HUES6 (cell line): ENCODE measurements around the gene ROPN1B.

Experiments used
- H3K27ac ChIP-seq: 2 replicates; pipeline ENCODE4 v1.7.0; 2013; ENCODE audit warnings: low read depth, mild to moderate bottlenecking, low read length, inconsistent platforms
- H3K27me3 ChIP-seq: 2 replicates; pipeline ENCODE4 v1.6.1; 2013; ENCODE audit warnings: low read length; ENCODE audit not compliant: control insufficient read depth, insufficient read depth
- H3K36me3 ChIP-seq: 2 replicates; pipeline ENCODE4 v1.6.1; 2013; ENCODE audit warnings: low read length; ENCODE audit not compliant: control insufficient read depth, insufficient read depth
- H3K4me1 ChIP-seq: 2 replicates; pipeline ENCODE4 v1.6.1; 2013; ENCODE audit warnings: low read length; ENCODE audit not compliant: control insufficient read depth, insufficient read depth
- H3K4me3 ChIP-seq: 2 replicates; pipeline ENCODE4 v1.5.1; 2013; ENCODE audit warnings: low read depth, low read length
- H3K9ac ChIP-seq: one replicate; pipeline ENCODE4 v1.6.1; 2013; ENCODE audit warnings: mild to moderate bottlenecking, low read length
- H3K9me3 ChIP-seq: 2 replicates; pipeline ENCODE4 v1.6.1; 2013; ENCODE audit warnings: low read depth, low read length; ENCODE audit not compliant: control insufficient read depth, insufficient read depth

Gene ROPN1B

GRCh38 chr3:126022741-126023359 lies 53.9 kb downstream of the ROPN1B start:
- Histone ChIP-seq H3K36me3 (peaks cover 6% of the 10 kb centered on the region; the same call in 1 of the 2 replicates), H3K9ac (no peak overlapping the region), H3K27me3 (peaks cover 3% of the 10 kb centered on the region), H3K4me1 (peaks cover 23% of the 10 kb centered on the region), H3K9me3 (peaks cover 17% of the 10 kb centered on the region), H3K27ac (no peak overlapping the region), H3K4me3 (no peak overlapping the region; the same call in 1 of the 2 replicates)

DNA sequence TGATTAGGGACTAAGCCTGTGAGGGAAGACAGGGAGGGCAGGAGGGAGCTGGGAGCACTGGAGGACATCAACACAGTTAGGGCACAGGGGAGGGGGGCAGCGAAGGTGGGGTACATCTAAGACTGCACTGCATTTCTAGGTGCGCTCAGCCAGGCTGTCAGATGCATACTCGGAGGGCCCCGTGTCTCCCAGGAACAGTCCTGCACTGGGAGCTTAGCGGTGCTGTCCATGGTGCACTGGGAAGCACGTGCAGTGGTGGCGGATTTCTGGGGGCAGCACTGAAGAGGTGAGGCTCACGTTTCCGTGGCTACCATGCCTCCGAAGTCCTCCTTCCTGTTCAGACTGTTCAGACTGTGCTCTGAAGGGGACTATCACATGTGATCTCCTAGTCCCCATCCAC lies 54.4 kb downstream of the ROPN1B start:
- Histone ChIP-seq H3K9ac (no peak overlapping the region), H3K27ac (no peak overlapping the region)

DNA sequence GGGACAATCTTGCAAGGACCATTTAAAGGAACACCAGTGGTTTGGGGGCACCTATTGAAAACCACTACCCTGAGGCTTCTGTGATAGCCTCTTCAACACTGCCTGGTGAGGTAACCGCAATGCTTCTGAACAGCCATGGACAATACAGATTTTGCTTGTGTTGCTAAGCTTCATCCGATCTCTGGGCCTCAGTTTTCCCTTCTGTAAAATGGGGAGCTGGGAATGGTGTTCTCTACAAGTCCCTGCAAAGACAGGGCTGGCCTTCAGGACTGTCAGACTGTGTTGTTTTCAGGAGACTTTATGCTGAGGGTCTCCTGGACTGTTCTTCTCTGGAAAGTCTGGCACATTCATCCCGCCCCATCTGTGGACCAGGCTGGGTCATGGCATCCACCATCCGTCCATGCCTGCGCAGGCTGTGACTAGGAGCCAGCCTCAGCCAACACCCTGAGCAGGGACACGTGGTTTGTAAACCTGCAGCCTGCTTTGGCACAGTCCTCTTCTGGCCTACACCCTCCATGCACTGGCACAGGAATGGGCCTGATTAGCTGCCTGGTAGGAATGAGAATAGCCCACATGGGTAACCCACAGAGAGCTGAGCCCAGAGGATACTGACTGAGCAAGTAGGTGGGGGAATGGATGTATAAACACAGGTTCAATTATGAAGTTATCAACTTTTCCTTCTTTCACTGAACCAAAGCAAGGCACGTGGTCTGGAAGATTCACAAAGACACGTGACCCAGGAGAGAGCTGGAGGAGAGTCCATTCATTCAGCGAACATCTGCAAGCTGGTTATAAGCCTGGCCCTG lies 55.3 kb downstream of the ROPN1B start:
- H3K27me3 ChIP-seq = peaks cover 3% of the 10 kb centered on the region
- no peak overlapping the region for H3K4me3 ChIP-seq
- peaks cover 23% of the 10 kb centered on the region for H3K4me1 ChIP-seq
- H3K36me3 ChIP-seq = peaks cover 10% of the 10 kb centered on the region; the same call in 1 of the 2 replicates
- H3K27ac ChIP-seq = no peak overlapping the region
- peaks cover 31% of the 10 kb centered on the region for H3K9me3 ChIP-seq
- H3K9ac ChIP-seq = no peak overlapping the region

More for the DNA sequence above, 54.4 kb downstream of the ROPN1B start:
- H3K9me3 ChIP-seq = peaks cover 23% of the 10 kb centered on the region
- no peak overlapping the region for H3K4me3 ChIP-seq
- H3K27me3 ChIP-seq = peaks cover 3% of the 10 kb centered on the region
- peaks cover 9% of the 10 kb centered on the region; the same call in 1 of the 2 replicates for H3K36me3 ChIP-seq
- H3K4me1 ChIP-seq = peaks cover 23% of the 10 kb centered on the region

DNA sequence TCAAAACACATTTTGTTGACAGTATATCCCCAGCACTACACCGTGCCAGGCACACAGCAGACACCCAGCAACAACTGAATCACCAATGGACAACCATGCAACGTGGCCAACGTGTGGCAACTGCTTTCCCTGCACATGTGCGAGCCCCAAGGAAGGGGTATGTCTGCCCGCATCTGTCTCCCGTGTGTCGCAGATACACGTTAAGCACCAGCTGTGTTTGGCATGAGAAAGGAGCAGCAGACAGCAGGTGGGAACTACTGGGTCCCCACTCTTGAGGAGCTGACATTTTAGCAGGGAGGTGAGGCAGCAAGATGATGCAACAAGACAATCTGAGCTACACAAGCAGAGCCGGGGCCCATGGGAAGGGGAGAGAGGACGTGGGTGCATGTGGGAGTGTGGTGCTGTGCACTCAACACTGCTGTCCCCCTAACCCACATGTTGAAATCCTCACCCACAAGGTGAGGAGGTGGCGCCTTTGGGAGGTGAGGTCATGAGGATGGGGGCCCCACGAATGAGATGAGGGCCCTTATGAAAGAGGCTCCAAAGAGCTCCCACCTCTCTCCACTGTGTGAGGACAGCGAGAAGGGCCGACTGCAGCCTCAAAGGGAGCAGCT lies 56.2 kb downstream of the ROPN1B start:
- no peak overlapping the region for H3K9ac ChIP-seq
- H3K9me3 ChIP-seq = peaks cover 32% of the 10 kb centered on the region
- H3K36me3 ChIP-seq = peaks cover 10% of the 10 kb centered on the region; the same call in 1 of the 2 replicates
- peaks cover 23% of the 10 kb centered on the region for H3K4me1 ChIP-seq
- H3K27me3 ChIP-seq = peaks cover 3% of the 10 kb centered on the region
- H3K27ac ChIP-seq = no peak overlapping the region
- no peak overlapping the region for H3K4me3 ChIP-seq

- Histone ChIP-seq H3K9ac (no peak overlapping the region), H3K36me3 (peaks cover 10% of the 10 kb centered on the region; the same call in 1 of the 2 replicates), H3K9me3 (peaks cover 32% of the 10 kb centered on the region), H3K27ac (no peak overlapping the region), H3K4me3 (no peak overlapping the region), H3K4me1 (peaks cover 23% of the 10 kb centered on the region), H3K27me3 (no peaks in the 10 kb centered on the region; the same call in 1 of the 2 replicates)
Observed at GRCh38 chr3:126025862-126026261, 56.9 kb downstream of the ROPN1B start.

GRCh38 chr3:126026277-126026751 lies 57.3 kb downstream of the ROPN1B start:
- Histone ChIP-seq H3K27me3 (no peaks in the 10 kb centered on the region; the same call in 1 of the 2 replicates), H3K4me3 (no peak overlapping the region), H3K9me3 (peaks cover 32% of the 10 kb centered on the region), H3K4me1 (peaks cover 21% of the 10 kb centered on the region), H3K27ac (no peak overlapping the region), H3K9ac (no peak overlapping the region), H3K36me3 (peaks cover 10% of the 10 kb centered on the region; the same call in 1 of the 2 replicates)

GRCh38 chr3:126026761-126027160 lies 57.8 kb downstream of the ROPN1B start:
- Histone ChIP-seq H3K4me3 (no peak overlapping the region), H3K36me3 (peaks cover 10% of the 10 kb centered on the region; the same call in 1 of the 2 replicates)

GRCh38 chr3:126028096-126028495 lies 59.1 kb downstream of the ROPN1B start:
- Histone ChIP-seq H3K9me3 (peaks cover 32% of the 10 kb centered on the region), H3K9ac (no peak overlapping the region), H3K4me1 (peaks cover 13% of the 10 kb centered on the region), H3K36me3 (peaks cover 11% of the 10 kb centered on the region; the same call in 1 of the 2 replicates), H3K4me3 (no peak overlapping the region), H3K27ac (no peak overlapping the region), H3K27me3 (no peaks in the 10 kb centered on the region)

More at GRCh38 chr3:126026761-126027160, 57.8 kb downstream of the ROPN1B start:
- Histone ChIP-seq H3K9ac (no peak overlapping the region), H3K4me1 (peaks cover 20% of the 10 kb centered on the region), H3K27me3 (no peaks in the 10 kb centered on the region; the same call in 1 of the 2 replicates), H3K27ac (no peak overlapping the region), H3K9me3 (peaks cover 32% of the 10 kb centered on the region)

DNA sequence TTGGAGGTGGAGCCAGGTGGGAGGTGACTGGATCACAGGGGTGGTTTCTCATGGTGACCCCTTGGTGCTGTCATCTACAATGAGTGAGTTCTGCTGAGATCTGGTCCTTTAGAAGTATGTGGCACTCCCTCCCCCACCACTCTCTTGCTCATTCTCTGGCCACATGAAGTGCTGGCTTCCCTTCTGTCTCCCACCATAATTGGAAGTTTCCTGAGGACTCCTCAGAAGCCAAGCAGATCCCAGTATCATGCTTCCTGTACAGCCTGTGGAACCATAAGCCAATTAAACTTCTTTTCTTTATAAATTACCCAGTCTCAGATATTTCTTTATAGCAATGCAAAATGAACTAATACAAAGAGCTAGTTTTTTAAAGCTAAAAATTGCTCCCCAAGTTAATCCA lies 60.3 kb downstream of the ROPN1B start:
- Histone ChIP-seq H3K4me1 (peaks cover 10% of the 10 kb centered on the region; the same call in 1 of the 2 replicates), H3K27ac (no peak overlapping the region), H3K9ac (no peak overlapping the region), H3K9me3 (peaks cover 32% of the 10 kb centered on the region), H3K4me3 (no peak overlapping the region), H3K27me3 (no peaks in the 10 kb centered on the region), H3K36me3 (peaks cover 15% of the 10 kb centered on the region; the same call in 1 of the 2 replicates)

DNA sequence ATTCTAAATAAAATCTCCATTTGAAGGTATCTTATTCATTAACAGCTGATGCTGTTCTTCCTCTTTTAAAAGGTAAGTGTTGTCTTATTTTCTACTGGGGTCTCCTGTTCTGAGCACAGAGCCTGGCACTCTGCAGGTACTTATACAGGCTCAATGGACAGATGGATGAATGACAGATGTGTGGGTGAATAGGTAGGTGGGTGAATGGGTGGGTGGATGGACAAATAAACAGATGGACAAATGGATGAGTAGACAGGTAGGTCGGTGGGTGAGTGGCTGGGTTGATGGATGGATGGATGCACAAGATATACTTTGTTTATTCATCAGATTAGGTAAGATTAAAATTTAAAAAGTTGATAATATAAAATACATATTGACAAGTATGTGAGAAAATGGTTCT lies 61.5 kb downstream of the ROPN1B start:
- H3K27me3 ChIP-seq = no peaks in the 10 kb centered on the region

More for the DNA sequence above, 61.5 kb downstream of the ROPN1B start:
- Histone ChIP-seq H3K9me3 (peaks cover 32% of the 10 kb centered on the region), H3K4me3 (no peak overlapping the region), H3K4me1 (peaks cover 10% of the 10 kb centered on the region; the same call in 1 of the 2 replicates), H3K9ac (no peak overlapping the region), H3K36me3 (peaks cover 15% of the 10 kb centered on the region; the same call in 1 of the 2 replicates), H3K27ac (no peak overlapping the region)
